Stimulated activated CD4-positive, alpha-beta T cell treated with anti-CD3 and anti-CD28 coated beads, Interleukin-1b, Interleukin-23, amount 100 ng/mL, for 1 hour (primary cell): ENCODE results near the gene SASH1.

Experiments used
- DNase-seq, 2 donors: peaks; one replicate each; pipeline ENCODE4 v3.0.0-alpha.2; 2020; ENCODE audit warnings: low read depth in 2 of 2

Gene SASH1

GRCh38 chr6:148457843-148458159, 115.2 kb downstream of the SASH1 start:
- no peak for DNase-seq

GRCh38 chr6:148459238-148459637, 116.6 kb downstream of the SASH1 start:
- DNase-seq, result no peak

- DNase-seq, result no peak
These were observed 118.4 kb downstream of the SASH1 start for GRCh38 chr6:148460876-148461646.

- DNase-seq, result no peak
These were observed 119.4 kb downstream of the SASH1 start for GRCh38 chr6:148461986-148462577.

GRCh38 chr6:148463671-148464070, 121.0 kb downstream of the SASH1 start:
- no peak for DNase-seq

GRCh38 chr6:148464319-148465010, 121.8 kb downstream of the SASH1 start:
- DNase-seq, result peak; percentile 7 to 29

- no peak for DNase-seq
These were observed 122.3 kb downstream of the SASH1 start for GRCh38 chr6:148465011-148465335.

- DNase-seq, result no peak
These were observed 123.0 kb downstream of the SASH1 start for GRCh38 chr6:148465670-148466069.

GRCh38 chr6:148466158-148466557, 123.5 kb downstream of the SASH1 start:
- DNase-seq, result no peak

- DNase-seq, result no peak
These were observed 125.3 kb downstream of the SASH1 start for GRCh38 chr6:148467926-148468325.

- no peak for DNase-seq
These were observed 127.5 kb downstream of the SASH1 start for GRCh38 chr6:148470156-148470555.

- DNase-seq, result no peak
These were observed 128.2 kb downstream of the SASH1 start for GRCh38 chr6:148470606-148471465.

GRCh38 chr6:148471624-148472159, 129.1 kb downstream of the SASH1 start:
- no peak for DNase-seq

- no peak for DNase-seq
These were observed 129.8 kb downstream of the SASH1 start for GRCh38 chr6:148472171-148473105.

- DNase-seq, result no peak
These were observed 136.9 kb downstream of the SASH1 start for GRCh38 chr6:148479497-148479896.

- no peak for DNase-seq
These were observed 144.8 kb downstream of the SASH1 start for GRCh38 chr6:148487461-148487860.

- no peak for DNase-seq
These were observed 149.1 kb downstream of the SASH1 start for GRCh38 chr6:148491638-148492251.

GRCh38 chr6:148492654-148493290, 150.1 kb downstream of the SASH1 start:
- no peak for DNase-seq

- no peak for DNase-seq
These were observed 150.8 kb downstream of the SASH1 start for GRCh38 chr6:148493424-148493823.

GRCh38 chr6:148494226-148494625, 151.6 kb downstream of the SASH1 start:
- DNase-seq, result no peak
